IPS-15b (cell line): ENCODE data around the gene FAM222A.

ENCODE experiments used
- H3K27me3 ChIP-seq: one replicate; pipeline ENCODE4 v1.6.1; 2013; ENCODE audit warnings: low read length; ENCODE audit not compliant: control insufficient read depth, insufficient read depth
- H3K36me3 ChIP-seq: one replicate; pipeline ENCODE4 v1.6.1; 2013; ENCODE audit warnings: low read length; ENCODE audit not compliant: control insufficient read depth, insufficient read depth
- H3K4me1 ChIP-seq: one replicate; pipeline ENCODE4 v1.6.1; 2013; ENCODE audit warnings: mild to moderate bottlenecking, low read length; ENCODE audit not compliant: control insufficient read depth, insufficient read depth
- H3K4me3 ChIP-seq: one replicate; pipeline ENCODE4 v1.5.1; 2013; ENCODE audit warnings: low read depth, low read length
- H3K9ac ChIP-seq: one replicate; pipeline ENCODE4 v1.6.1; 2013; ENCODE audit warnings: low read depth, mild to moderate bottlenecking, low read length
- H3K9me3 ChIP-seq: one replicate; pipeline ENCODE4 v1.6.1; 2013; ENCODE audit warnings: mild to moderate bottlenecking, low read length; ENCODE audit not compliant: control insufficient read depth, insufficient read depth

FAM222A gene

GRCh38 chr12:109713187-109714070, at the start of gene FAM222A:
TSS of gene FAM222A (plus strand) at chr12:109713825. CDS start at chr12:109744147, 30,322 bp downstream.
- Histone ChIP-seq H3K9ac (no peak within 1 kb of the TSS), H3K4me3 (peak within 1 kb of the TSS; percentile 52), H3K36me3 (no peaks in the 10 kb centered on the region), H3K27me3 (peaks cover 47% of the 10 kb centered on the region), H3K4me1 (peaks cover 7% of the 10 kb centered on the region), H3K9me3 (no peaks in the 10 kb centered on the region)

DNA sequence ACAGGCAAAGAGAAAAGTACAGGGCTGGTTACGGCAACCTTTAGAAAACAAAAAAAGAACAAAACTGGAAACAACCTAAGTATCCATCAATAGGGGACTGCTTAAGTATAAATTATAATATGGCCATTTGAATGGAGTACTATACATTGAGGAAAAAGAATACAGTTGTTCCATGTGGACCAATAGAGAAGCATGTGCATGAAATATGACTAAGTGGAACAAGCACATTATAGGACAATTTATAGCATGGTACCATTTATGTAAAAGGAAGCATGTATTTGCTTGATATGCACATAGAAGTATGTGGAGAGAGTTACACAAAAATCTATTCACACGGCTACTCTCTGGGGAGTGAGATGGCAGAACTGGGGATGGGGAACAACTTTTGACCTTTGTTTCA, 49.2 kb upstream of the FAM222A start:
- no peaks in the 10 kb centered on the region for H3K27me3 ChIP-seq
- no peak overlapping the region for H3K4me3 ChIP-seq
- no peaks in the 10 kb centered on the region for H3K36me3 ChIP-seq
- no peaks in the 10 kb centered on the region for H3K4me1 ChIP-seq
- H3K9ac ChIP-seq, result no peak overlapping the region
- H3K9me3 ChIP-seq, result no peaks in the 10 kb centered on the region

DNA sequence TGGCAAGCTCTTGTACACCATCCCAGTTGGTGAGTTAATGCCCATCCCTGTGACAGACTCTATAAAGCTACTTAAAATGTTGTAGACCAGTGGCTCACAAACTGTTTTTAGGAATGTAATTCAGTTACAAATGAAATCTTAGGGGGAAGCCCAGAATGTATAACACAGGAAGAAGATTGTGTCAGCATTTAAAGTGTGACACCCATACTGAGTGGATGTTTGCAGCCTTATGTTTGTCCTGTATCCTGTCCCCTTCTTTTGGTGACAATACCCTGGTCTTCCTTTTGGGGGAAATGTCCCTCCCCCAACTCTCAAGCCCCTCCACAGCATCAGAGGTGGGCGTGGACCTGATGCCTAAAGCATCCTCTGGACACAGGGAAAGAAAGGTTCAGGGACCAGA, 47.6 kb upstream of the FAM222A start:
- Histone ChIP-seq H3K36me3 (no peaks in the 10 kb centered on the region), H3K4me1 (no peaks in the 10 kb centered on the region), H3K9me3 (no peaks in the 10 kb centered on the region), H3K27me3 (no peaks in the 10 kb centered on the region), H3K9ac (no peak overlapping the region), H3K4me3 (no peak overlapping the region)

DNA sequence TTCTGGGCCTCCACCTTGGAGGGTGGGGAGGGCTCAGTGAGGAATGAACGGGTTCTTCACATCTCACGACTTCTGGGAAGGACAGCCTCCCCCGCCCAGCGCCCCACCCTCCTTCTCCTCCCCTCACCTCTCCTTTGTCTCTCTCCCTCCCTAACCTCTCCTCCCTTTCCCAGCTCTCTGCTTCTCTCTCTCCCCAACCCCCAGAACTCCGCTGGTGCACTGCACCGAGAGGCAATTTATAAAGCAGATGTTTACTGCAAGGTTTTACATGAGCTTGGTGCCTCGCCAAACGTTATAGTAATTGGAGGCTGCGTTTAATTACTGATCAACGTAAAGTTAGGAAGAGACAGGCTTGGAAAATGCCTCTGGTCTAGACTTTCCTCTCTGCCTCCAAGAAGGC, 42.9 kb upstream of the FAM222A start:
- H3K9me3 ChIP-seq, result no peaks in the 10 kb centered on the region
- no peaks in the 10 kb centered on the region for H3K27me3 ChIP-seq
- no peak overlapping the region for H3K9ac ChIP-seq
- no peaks in the 10 kb centered on the region for H3K36me3 ChIP-seq
- no peak overlapping the region for H3K4me3 ChIP-seq
- no peaks in the 10 kb centered on the region for H3K4me1 ChIP-seq

DNA sequence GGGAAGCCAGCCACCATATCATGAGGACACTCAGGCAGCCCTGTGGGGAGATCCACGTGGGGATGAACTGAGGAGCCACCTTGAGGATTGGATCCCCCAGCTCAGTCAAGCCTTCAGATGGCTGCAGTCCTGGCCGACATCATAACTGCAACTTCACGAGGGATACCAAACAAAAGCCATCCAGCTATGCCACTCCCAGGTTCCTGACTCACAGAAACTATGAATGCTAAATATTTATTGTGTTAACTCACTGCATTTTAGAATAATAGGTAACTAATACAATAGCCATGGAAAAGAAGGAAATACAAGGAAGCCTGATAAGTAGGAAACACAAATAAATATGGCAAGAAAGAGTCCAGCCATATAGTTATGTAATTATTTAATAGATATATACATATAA, 42.1 kb upstream of the FAM222A start:
- Histone ChIP-seq H3K9me3 (no peaks in the 10 kb centered on the region), H3K36me3 (no peaks in the 10 kb centered on the region), H3K9ac (no peak overlapping the region), H3K4me1 (no peaks in the 10 kb centered on the region), H3K4me3 (no peak overlapping the region), H3K27me3 (no peaks in the 10 kb centered on the region)

DNA sequence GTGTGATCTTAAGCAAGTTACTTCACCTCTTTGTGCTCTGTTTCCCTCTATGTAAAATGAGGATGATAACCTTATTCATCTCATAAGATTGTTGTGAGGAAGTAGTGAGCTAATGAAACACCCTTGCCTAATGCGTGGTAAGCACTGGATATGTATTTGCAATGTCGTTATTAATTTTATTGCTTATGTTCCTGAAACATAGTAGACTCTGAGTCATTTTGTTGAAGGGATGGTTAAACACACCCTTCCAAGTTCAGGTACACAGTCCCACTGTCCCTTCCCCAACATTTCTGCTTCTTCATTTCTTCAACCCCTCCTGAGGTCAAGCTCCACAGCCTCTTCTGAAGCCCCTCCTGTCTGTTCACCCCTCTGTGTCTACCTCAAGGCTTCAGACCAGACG, 40.2 kb upstream of the FAM222A start:
- Histone ChIP-seq H3K9me3 (no peaks in the 10 kb centered on the region), H3K4me3 (no peak overlapping the region), H3K9ac (no peak overlapping the region), H3K4me1 (no peaks in the 10 kb centered on the region), H3K36me3 (no peaks in the 10 kb centered on the region), H3K27me3 (no peaks in the 10 kb centered on the region)

- no peaks in the 10 kb centered on the region for H3K36me3 ChIP-seq
- H3K9me3 ChIP-seq, result no peaks in the 10 kb centered on the region
- H3K9ac ChIP-seq, result no peak overlapping the region
- no peaks in the 10 kb centered on the region for H3K4me1 ChIP-seq
- H3K4me3 ChIP-seq, result no peak overlapping the region
- H3K27me3 ChIP-seq, result no peaks in the 10 kb centered on the region
Measured at GRCh38 chr12:109673884-109674283, 39.7 kb upstream of the FAM222A start.

DNA sequence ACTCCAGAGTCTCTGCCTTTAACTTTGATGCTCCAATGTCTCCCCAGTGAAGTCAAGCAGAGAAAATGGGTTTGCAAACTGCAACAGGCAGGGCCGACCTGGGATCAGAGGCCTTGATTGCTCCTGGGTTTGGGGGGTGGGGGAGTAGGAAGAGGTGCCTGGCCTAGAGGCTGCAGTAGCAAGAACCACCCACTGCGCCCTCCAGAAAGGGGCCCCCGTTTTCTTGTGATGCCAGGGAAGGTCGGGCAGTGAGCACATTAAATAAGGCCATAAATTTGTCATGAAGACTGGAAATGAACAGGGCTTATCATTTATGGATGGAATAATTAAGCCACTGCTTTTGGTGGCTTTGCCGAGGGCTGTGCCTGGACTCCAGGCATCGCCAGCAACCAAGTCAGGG, 38.2 kb upstream of the FAM222A start:
- Histone ChIP-seq H3K4me1 (no peaks in the 10 kb centered on the region), H3K27me3 (no peaks in the 10 kb centered on the region), H3K4me3 (no peak overlapping the region), H3K9ac (no peak overlapping the region), H3K9me3 (no peaks in the 10 kb centered on the region), H3K36me3 (no peaks in the 10 kb centered on the region)

- H3K4me3 ChIP-seq, result no peak overlapping the region
- no peaks in the 10 kb centered on the region for H3K27me3 ChIP-seq
- H3K9ac ChIP-seq, result no peak overlapping the region
- H3K9me3 ChIP-seq, result no peaks in the 10 kb centered on the region
- no peaks in the 10 kb centered on the region for H3K4me1 ChIP-seq
- no peaks in the 10 kb centered on the region for H3K36me3 ChIP-seq
Measured at GRCh38 chr12:109677279-109677691, 36.3 kb upstream of the FAM222A start.

DNA sequence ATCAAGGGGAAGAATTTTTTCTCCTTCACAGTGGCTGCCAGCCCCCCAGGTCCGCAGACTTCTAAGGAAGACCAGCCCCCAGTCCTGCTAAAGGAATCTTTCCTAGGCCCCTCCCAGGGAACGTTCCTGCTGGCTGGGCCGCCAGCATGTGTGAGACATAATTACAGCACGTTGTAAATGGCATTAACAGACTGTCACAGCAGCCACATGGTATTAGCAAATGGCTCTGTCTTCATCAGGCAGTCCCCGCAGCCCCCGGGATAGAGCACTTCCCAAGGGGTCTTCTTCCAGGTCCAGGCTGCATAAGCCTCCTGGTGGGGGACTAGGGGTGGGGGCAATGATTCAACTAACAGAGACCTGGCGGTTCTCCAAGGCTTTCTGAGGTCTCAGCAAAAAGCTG, 34.9 kb upstream of the FAM222A start:
- Histone ChIP-seq H3K4me1 (no peaks in the 10 kb centered on the region), H3K4me3 (no peak overlapping the region), H3K9me3 (no peaks in the 10 kb centered on the region), H3K9ac (no peak overlapping the region), H3K36me3 (no peaks in the 10 kb centered on the region), H3K27me3 (no peaks in the 10 kb centered on the region)

DNA sequence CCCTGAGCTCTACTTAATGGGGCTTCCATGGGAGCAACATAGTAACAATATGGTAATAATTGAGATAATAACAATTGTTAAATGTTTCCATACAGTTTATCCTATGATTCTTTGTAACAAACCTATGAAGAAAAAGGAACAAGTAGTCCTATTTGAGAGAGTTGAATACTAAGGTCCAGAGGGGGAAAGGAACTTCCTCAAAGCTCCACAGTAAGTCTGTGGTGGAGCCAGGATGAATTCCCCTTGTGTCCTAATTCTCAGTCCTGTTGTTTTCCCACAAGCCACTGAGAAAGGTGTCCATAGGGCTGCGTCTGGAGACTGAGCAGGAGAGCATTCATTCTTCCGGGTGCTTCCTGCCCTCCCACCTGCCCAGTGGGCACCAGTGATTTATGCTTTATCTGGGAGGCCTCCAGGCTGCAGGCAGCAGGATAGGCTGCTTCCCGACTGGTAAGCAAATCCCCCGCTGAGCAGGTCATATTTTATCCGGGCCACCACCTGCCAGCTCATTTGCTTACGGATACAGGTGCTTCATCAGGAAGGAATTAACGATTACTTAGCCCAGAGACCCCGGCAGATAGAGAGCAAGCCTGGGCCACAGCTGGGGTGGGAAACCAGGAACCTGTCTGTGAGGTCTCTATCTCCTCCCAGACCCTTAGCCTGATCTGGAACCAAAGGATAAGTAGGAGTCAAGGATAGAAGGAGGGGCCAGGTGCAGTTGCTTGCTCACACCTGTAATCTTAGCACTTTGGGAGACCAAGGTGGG, 33.9 kb upstream of the FAM222A start:
- H3K4me3 ChIP-seq, result no peak overlapping the region
- no peaks in the 10 kb centered on the region for H3K36me3 ChIP-seq
- no peaks in the 10 kb centered on the region for H3K9me3 ChIP-seq
- H3K27me3 ChIP-seq, result no peaks in the 10 kb centered on the region
- H3K9ac ChIP-seq, result no peak overlapping the region
- H3K4me1 ChIP-seq, result no peaks in the 10 kb centered on the region
